GM12878 (cell line): ENCODE data around the gene PDSS2. TPM values are rescaled to one million over a fixed set of nuclear protein-coding genes. Genes with fewer than 3 reads are reported as not detected.

Source experiments
- ATAC-seq: fragments of 200-7000 bp; cut with Tn5 transposase; 3 replicates; pipeline ENCODE4 v1.9.1; 2020; ENCODE audit warnings: mild to moderate bottlenecking, moderate library complexity
- BruUV-seq: library from RNA; stranded (reverse); fragments of 400-500 nt; replicated peaks from 2 replicates; lab custom pipeline; 2021; lab: Mats Ljungman, UMichigan
- CTCF ChIA-PET: fragments of 300-600 bp; sonication (Branson Sonifier 250); formaldehyde crosslinking; extraction: SDS; loops from one replicate; lab custom pipeline; 2021; ENCODE audit warnings: inconsistent platforms; lab: Yijun Ruan, JAX
- POLR2A ChIA-PET: fragments of 350-600 bp; formaldehyde crosslinking; extraction: SDS; loops from one replicate; lab custom pipeline; 2021; ENCODE audit warnings: inconsistent platforms; lab: Charles Lee
- RAD21 ChIA-PET: fragments of 300-600 bp; sonication (Branson Sonifier 250); formaldehyde crosslinking; loops from one replicate; lab custom pipeline; 2023; ENCODE audit warnings: antibody characterized with exemption; ENCODE audit not compliant: unreplicated experiment; lab: Charles Lee
- SMC1A ChIA-PET: fragments of 300-600 bp; sonication (Branson Sonifier 250); formaldehyde crosslinking; loops from one replicate; lab custom pipeline; 2023; ENCODE audit not compliant: unreplicated experiment, uncharacterized antibody; lab: Charles Lee
- DNase-seq: peaks from one replicate; pipeline ENCODE4 v3.0.0-alpha.2; 2011; ENCODE audit warnings: low read depth, low spot score
- FAIRE-seq: peaks from 3 replicates; lab custom pipeline; 2011; peaks lifted over from hg19 to GRCh38; lab: Jason Lieb, UNC
- H2AFZ ChIP-seq: 2 replicates; pipeline ENCODE4 v1.6.0; 2011; ENCODE audit warnings: low read depth, low read length, control low read depth; ENCODE audit not compliant: control insufficient read depth
- H3K27ac ChIP-seq: 2 replicates; pipeline ENCODE4 v1.5.1; 2011; ENCODE audit warnings: control low read depth; ENCODE audit not compliant: control insufficient read depth, insufficient read depth
- H3K27me3 ChIP-seq, 2 experiments: replicated peaks in 1 of 2; 2 replicates each; pipeline versions ENCODE4 v1.6.0 to v1.6.1; 2011; ENCODE audit warnings: low read length in 1 of 2; ENCODE audit not compliant: control insufficient read depth in 2 of 2, insufficient read depth in 2 of 2
- H3K36me3 ChIP-seq, 2 experiments: 2 replicates each; pipeline ENCODE4 v1.5.1; 2011; ENCODE audit warnings: low read length in 1 of 2; ENCODE audit not compliant: control insufficient read depth in 2 of 2, insufficient read depth in 2 of 2
- H3K4me1 ChIP-seq: 2 replicates; pipeline ENCODE4 v1.6.1; 2011; ENCODE audit warnings: mild to moderate bottlenecking, low read length, moderate library complexity, mixed read lengths; ENCODE audit not compliant: control insufficient read depth, insufficient read depth
- H3K4me2 ChIP-seq: 2 replicates; pipeline ENCODE4 v1.6.0; 2011; ENCODE audit warnings: control low read depth; ENCODE audit not compliant: control insufficient read depth, insufficient read depth
- H3K4me3 ChIP-seq: fragments of 200-600 bp; sonication (generic); 2 replicates; pipeline ENCODE4 v1.5.1; 2016
- H3K79me2 ChIP-seq: 2 replicates; pipeline ENCODE4 v1.6.0; 2011; ENCODE audit warnings: low read length; ENCODE audit not compliant: control insufficient read depth, insufficient read depth
- H3K9ac ChIP-seq: 2 replicates; pipeline ENCODE4 v1.8.0; 2011; ENCODE audit warnings: low read length, control low read depth, mixed read lengths; ENCODE audit not compliant: control insufficient read depth, insufficient read depth
- H3K9me3 ChIP-seq: replicated peaks from 3 replicates; pipeline ENCODE4 v1.5.1; 2011; ENCODE audit warnings: mild to moderate bottlenecking, low read length; ENCODE audit not compliant: control insufficient read depth, insufficient read depth
- H4K20me1 ChIP-seq: 2 replicates; pipeline ENCODE4 v1.6.0; 2011; ENCODE audit not compliant: control insufficient read depth, insufficient read depth
- ASH2L ChIP-seq: fragments of 300-600, 200-600 bp; sonication (generic); IDR thresholded peaks from 2 replicates; pipeline ENCODE4 v1.6.1; 2017; ENCODE audit warnings: low read depth, mild to moderate bottlenecking, borderline replicate concordance
- BHLHE40 ChIP-seq, 2 experiments: fragments of 450-650 bp in 1 of 2; IDR thresholded peaks; 2 replicates each; pipeline ENCODE4 v1.6.1; 2011 to 2017; ENCODE audit warnings: low read depth in 2 of 2, borderline replicate concordance in 1 of 2, improper control_type of control experiment in 1 of 2, low read length in 1 of 2, mild to moderate bottlenecking in 1 of 2
- NR2C1 ChIP-seq: fragments of 450-650 bp; IDR thresholded peaks from 2 replicates; pipeline ENCODE4 v1.6.1; 2017; ENCODE audit warnings: antibody characterized with exemption, mild to moderate bottlenecking, moderate library complexity
- RAD21 ChIP-seq: IDR thresholded peaks from 2 replicates; pipeline ENCODE4 v1.6.1; 2011; ENCODE audit warnings: mild to moderate bottlenecking, low read depth, low read length, moderate library complexity; ENCODE audit not compliant: insufficient read depth
- RAD51 ChIP-seq: fragments of 450-650 bp; IDR thresholded peaks from 2 replicates; pipeline ENCODE4 v1.6.1; 2016; ENCODE audit warnings: moderate library complexity, mild to moderate bottlenecking, inconsistent platforms
- RBBP5 ChIP-seq: fragments of 200-600 bp; sonication (generic); conservative IDR thresholded peaks from 2 replicates; pipeline ENCODE4 v1.6.1; 2016
- SUZ12 ChIP-seq: fragments of 200-600 bp; sonication (generic); IDR thresholded peaks from one replicate; pipeline ENCODE4 v1.6.1; 2018; ENCODE audit warnings: antibody characterized with exemption, mild to moderate bottlenecking; ENCODE audit not compliant: unreplicated experiment
- WGBS: methylation state at CpG from one replicate; pipeline ENCODE4 v1.1.6; 2016; ENCODE audit warnings: low lambda C conversion rate; ENCODE audit not compliant: insufficient replicate concordance, insufficient coverage; ENCODE audit errors: missing lambda C conversion rate; 5-methylcytosine and 5-hydroxymethylcytosine counted together
- in situ Hi-C: fragments of 300-500 bp; cut with MboI; formaldehyde crosslinking; loops from 9 replicates; pipeline ENCODE4 v1.14.3; 2018; ENCODE audit warnings: mixed read lengths
- intact Hi-C: fragments of 100-400 bp; cut with micrococcal nuclease; formaldehyde crosslinking; loops from one replicate; pipeline ENCODE4 v1.14.2; 2022; ENCODE audit not compliant: unreplicated experiment
- polyA plus RNA-seq, 11 experiments: library from polyadenylated mRNA; depleted of rRNA in 4 of 11; unstranded in 6 of 11; stranded (reverse) in 5 of 11; fragments of >200 nt; fragmentation: Nextera tagmentation in 4 of 11; fragmentation: Illumina TruSeq in 1 of 11; extraction: Ambion mirVana in 4 of 11; extraction: Trizol in 1 of 11; gene quantifications; 1 replicate in 1 of 11; 2 replicates in 10 of 11; pipeline versions ENCODE4 v1.2.1 to v1.2.3, GENCODE V29; 2011 to 2016; ENCODE audit warnings: inconsistent platforms in 2 of 11, missing spikeins in 2 of 11, low read depth in 1 of 11
- total RNA-seq, 4 experiments: library from RNA; depleted of rRNA in 3 of 4; stranded (reverse); fragments of >200 nt in 3 of 4; fragmentation: Illumina TruSeq in 1 of 4; extraction: Trizol in 1 of 4; gene quantifications; 2 replicates each; pipeline versions ENCODE4 v1.2.1 to v1.2.3, GENCODE V29; 2013 to 2021

The PDSS2 gene
- total and polyA plus RNA-seq, 10 of the 15 experiments (the other 5 are each of a cell fraction or from before 2014, with no cell fraction given), result 7.7 to 15.5 (median 9.6) TPM

- TF ChIP-seq BHLHE40 (IDR thresholded peaks at IDR 0.05; ENCODE audit: borderline replicate concordance in 1 of 2, low read depth in 2 of 2, low read length in 1 of 2) (no peak), ASH2L (no peak), RAD51 (no peak), RAD21 (no peak), RBBP5 (no peak), NR2C1 (no peak), SUZ12 (no peak)
- TF ChIP-seq, all 136 proteins: peak for 0
- RAD21 ChIA-PET, result no interaction called here
- Histone ChIP-seq H3K36me3 (no peaks in the 10 kb centered on the region), H3K79me2 (no peaks in the 10 kb centered on the region), H4K20me1 (no peaks in the 10 kb centered on the region), H3K27me3 (peaks cover 10 to 25% of the 10 kb centered on the region in 2 experiments), H3K27ac (no peak overlapping the region), H3K9me3 (no peaks in the 10 kb centered on the region), H3K9ac (no peak overlapping the region), H2AFZ (no peak overlapping the region), H3K4me3 (no peak overlapping the region), H3K4me1 (peaks cover 15% of the 10 kb centered on the region), H3K4me2 (no peak overlapping the region)
- 42% methylated on average over 12 of the region's 12 CpGs for WGBS
- SMC1A ChIA-PET, result interaction anchor here (0.5 to 1.5 kb wide), 3 partner anchors 10 to 410 kb away, joined by 3 to 7 read pairs (median 3); no protein-coding TSS in a partner anchor
- CTCF ChIA-PET, result interaction anchor here (0.7 kb wide), 1 partner anchor 939 kb away, joined by 3 read pairs; no protein-coding TSS in a partner anchor
- FAIRE-seq, result no peak
- in situ Hi-C loops, result no loop called here
- ATAC-seq, result no peak
- BruUV-seq, result no TSS peak
- no peak for DNase-seq
- POLR2A ChIA-PET, result no interaction called here
- intact Hi-C loops, result no loop called here
These were observed 34.0 kb upstream of the PDSS2 start for GRCh38 chr6:107493158-107494057.
